GM19193 (cell line): ENCODE results near the gene SSU72.

Experiments used
- POLR2A ChIP-seq: IDR thresholded peaks from 4 replicates; pipeline ENCODE4 v1.6.1; 2011; ENCODE audit not compliant: insufficient read depth, insufficient read length; ENCODE audit errors: extremely low read depth

The SSU72 gene

DNA sequence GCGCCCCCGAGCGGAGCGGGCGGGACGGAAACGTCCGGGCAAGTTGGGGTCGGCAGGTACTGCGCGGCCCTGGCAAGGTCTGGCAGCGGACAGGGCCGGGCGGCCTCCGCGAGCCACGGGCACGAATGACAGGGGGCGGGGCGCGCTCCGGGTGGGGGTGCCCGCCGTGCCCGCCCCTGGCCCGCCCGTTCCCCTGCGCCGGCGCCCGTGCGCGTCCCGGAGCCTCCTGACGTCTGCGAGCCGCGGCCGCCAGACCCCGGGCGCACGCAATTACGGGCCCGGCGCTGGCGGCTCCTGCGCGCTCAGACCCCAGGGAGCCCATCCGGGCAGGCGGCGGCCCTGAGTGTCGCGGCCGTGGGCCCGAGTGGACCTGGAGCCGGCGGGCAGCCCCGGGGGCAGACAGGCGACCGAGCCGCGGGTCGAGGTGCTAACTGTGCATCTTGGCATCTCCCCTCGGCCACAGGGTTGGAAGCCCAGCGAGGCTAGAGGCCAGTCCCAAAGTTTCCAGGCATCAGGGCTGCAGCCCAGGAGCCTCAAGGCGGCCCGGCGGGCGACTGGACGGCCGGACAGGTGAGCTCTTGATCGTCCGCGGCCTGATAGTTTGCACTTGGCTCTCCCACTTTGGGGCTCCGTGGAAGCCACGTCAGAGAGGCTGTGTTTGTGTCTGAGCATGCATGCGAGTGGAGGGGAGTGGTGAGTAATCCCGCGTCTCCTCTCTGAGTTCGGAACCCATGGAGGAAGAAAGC lies 41.6 kb upstream of the SSU72 start:
- no peak for TF ChIP-seq POLR2A

DNA sequence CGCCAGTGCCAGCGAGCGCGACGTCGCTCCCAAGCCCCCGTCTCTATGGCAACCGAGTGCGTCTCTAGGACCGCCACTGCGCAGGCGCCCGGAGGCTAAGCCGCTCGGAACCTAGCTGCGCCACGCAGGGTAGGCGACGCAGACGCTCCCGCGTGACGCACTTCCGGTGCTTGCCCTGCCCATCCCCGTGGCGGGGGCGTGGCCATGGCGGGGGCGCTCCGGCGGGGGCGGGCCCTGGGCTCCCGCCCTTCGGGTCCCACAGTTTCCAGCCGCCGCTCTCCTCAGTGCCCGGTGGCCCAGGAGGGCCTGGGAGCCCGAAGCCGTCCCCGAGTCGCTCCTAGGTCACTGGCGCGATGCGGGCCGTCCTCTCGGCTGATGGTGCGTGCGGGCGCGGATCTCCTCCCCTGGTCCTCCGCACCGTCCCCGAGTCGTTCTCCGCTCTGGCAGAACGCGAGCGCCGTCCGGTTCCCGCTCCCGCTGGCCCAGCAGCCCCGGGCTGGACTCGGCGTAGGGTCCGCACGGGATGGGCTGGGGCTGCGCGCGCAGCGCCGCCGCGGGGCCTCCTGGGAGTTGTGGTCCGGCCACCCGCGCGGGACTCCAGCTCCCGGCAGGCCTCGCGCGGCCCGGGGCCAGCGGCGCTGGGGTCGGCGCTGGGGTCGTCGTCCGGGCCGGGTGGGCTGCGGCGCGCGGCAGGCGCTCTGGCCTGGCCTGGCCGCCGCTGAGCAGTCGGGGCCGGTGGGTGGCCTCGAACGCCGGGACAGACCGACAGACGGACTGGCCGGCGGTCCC lies 40.8 kb upstream of the SSU72 start, which contains the start of gene MIB2:
TSS of gene MIB2 (plus strand) at position 245 of the 789 bp plus-strand sequence. CDS start 7,953 bp downstream, outside the sequence.
- TF ChIP-seq POLR2A: peak; percentile 84

DNA sequence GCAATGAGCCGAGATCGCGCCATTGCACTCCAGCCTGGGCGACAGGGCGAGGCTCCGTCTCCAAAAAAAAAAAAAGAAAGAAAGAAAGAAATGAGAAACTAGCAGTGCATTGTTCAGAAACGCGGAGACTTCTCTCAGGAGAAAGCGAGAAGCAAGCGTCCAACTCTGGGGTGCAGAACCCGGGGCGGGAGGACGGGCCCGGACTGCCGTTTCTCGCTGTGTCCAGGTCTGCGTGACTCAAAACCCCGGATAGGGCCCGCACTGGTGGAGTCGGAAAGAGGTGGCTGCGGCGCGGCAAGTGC lies 40.2 kb upstream of the SSU72 start:
- no peak for TF ChIP-seq POLR2A

DNA sequence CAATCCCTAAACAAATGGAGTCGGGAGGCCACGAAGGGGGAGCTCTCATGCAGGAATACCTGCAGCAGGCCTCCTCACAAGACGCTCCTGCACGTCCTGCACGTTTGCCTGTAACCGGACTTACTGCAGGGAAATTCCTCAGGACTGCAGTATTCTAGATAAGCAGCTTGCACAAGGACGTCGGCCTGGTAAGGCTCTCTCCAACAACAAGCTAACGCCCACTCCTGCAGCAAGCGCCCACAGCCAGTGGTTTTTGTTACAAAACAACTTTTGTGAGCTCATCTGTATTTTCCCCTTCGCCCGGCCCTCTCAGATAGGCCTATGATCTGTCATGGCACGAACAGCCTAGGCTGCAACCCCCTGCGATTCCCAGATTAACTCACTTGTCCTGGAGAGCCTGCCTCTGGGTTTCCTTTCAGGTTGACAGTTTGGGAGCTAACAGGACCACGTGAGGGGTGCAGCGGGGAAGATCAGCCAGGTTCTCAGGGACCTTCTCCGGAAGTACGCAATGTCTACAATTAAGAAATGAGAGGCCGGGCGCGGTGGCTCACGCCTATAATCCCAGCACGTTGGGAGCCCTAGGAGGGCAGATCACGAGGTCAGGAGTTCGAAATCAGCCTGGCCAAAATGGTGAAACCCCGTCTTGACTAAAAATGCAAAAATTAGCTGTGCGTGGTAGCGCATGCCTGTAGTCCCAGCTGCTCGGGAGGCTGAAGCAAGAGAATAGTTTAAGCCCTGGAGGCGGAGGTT lies 39.7 kb upstream of the SSU72 start:
- no peak for TF ChIP-seq POLR2A

DNA sequence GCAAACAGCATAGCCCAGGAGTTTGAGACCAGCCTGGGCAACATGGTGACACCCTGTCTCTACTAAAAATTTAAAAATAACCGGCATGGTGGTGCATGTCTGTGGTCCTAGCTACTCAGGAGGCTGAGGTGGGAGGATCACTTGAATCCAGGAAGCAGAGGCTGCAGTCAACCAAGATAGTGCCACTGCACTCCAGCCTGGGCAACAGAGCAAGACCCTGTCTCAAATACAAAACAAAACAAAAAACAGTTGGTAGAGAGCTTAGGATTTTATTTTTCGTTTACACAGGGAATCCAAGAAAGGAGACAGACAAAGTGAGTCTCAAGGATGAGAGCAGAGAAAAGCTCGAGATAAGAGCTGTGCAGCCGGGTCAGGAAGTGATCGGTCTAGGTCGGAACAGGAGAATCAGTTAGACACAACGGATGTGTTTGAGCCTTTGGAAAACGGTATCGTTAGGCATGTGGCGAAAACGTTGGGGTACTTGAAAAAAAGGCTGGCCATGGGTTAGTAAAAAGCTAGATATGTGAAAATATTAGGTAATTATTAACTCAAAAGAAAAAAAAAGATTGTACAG lies 38.9 kb upstream of the SSU72 start:
- TF ChIP-seq POLR2A: no peak

DNA sequence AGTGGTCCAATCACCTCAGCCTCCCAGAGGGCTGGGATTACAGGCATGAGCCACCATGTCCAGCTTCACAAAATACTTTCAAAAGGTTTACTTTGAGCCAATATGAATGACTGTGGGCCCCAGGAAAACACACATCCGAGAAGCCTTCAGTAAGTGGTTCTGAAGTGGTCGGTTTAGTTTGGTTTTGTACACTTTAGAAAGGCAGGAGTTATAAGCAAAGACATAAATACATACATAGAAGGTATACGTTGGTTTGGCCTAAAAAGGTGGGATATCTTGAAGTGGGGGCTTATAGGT lies 37.4 kb upstream of the SSU72 start:
- TF ChIP-seq POLR2A: no peak

DNA sequence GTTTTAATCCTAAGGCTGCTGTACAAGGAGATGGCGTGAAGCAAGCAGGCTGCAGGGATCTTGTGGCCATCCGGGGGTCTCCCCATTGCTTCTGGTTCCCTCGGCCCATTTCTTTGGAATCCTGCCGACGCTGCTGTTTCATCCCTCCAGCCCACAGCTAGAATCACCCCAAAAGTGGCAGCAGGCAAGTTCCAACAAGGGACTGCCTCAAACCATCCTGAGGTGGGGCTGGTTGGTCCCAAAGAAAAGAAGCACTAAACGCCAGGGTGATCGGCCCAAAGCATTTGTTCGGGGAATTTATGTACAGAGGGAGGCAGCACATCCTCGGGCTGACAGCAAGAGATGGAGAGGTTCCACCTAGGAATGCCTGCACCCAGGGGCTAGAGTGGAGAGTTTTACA lies 36.1 kb upstream of the SSU72 start:
- TF ChIP-seq POLR2A: no peak

DNA sequence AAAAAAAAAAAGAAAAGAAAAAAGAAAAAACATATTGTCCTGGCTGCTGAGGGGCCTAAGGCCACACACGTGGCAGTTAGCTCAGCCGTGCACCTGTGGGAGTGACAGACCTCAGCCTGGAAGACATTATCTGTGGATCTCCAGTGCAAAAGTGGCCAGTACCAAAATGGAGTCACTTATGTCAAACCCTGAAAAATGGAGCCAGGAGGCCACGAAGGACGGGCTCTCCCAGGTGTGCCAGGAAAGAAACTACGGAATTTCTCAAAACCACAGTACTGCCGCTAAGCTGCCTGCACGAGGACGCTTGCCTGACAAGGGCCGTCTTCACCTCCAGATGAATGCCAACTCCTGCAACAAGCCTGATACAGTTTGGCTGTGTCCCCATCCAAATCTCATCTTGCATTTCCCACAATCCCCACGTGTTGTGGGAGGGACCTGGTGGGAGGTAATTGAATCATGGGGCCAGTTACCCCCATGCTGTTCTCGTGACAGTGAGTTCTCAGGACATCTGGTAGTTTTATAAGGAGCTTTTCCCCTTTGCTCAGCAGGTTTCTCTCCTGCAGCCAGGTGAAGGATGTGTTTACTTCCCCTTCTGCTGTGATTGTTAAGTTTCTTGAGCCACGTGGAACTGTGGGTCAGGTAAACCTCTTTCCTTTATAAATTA lies 35.3 kb upstream of the SSU72 start:
- TF ChIP-seq POLR2A: no peak

DNA sequence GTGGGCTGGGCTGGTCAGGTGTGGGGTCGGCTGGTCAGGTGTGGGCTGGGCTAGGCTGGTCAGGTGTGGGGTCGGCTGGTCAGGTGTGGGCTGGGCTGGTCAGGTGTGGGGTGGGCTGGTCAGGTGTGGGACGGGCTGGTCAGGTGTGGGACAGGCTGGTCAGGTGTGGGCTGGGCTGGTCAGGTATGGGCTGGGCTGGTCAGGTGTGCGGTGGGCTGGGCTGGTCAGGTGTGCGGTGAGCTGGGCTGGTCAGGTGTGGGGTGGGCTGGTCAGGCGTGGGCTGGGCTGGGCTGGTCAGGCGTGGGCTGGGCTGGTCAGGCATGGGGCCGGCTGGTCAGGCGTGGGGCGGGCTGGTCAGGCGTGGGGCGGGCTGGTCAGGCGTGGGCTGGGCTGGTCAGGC lies 31.6 kb upstream of the SSU72 start:
- TF ChIP-seq POLR2A: no peak

DNA sequence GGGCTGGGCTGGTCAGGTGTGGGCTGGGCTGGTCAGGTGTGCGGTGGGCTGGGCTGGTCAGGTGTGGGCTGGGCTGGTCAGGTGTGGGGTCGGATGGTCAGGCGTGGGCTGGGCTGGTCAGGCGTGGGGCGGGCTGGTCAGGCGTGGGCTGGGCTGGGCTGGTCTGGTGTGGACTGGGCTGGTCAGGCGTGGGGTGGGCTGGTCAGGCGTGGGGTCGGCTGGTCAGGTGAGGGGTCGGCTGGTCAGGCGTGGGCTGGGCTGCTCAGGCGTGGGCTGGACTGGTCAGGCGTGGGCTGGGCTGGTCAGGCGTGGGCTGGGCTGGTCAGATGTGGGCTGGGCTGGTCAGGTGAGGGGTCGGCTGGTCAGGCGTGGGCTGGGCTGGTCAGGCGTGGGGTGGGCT lies 31.1 kb upstream of the SSU72 start:
- TF ChIP-seq POLR2A: no peak

DNA sequence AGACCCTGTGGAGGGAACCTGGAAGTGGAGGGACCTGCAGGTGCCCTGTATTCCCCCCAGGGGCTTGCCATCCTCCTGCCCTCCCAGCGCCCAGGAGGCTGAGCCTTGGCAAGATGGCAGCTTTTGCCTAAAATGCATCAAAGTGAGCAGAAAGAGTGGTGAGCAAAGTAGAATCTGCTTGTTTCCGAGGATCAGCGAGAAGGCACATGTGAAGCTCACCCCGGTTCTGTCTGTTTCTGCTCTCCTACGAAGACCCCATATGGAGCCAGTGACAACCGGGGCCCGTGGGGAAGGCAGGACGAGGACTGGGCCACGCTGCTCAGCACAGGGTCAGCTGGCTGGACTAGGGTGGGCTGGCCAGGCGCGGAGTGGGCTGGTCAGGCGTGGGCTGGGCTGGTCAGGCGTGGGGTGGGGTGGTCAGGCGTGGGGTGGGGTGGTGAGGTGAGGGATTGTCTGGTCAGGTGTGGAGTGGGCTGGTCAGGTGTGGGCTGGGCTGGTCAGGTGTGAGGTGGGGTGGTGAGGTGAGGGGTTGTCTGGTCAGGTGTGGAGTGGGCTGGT lies 30.4 kb upstream of the SSU72 start:
- no peak for TF ChIP-seq POLR2A

DNA sequence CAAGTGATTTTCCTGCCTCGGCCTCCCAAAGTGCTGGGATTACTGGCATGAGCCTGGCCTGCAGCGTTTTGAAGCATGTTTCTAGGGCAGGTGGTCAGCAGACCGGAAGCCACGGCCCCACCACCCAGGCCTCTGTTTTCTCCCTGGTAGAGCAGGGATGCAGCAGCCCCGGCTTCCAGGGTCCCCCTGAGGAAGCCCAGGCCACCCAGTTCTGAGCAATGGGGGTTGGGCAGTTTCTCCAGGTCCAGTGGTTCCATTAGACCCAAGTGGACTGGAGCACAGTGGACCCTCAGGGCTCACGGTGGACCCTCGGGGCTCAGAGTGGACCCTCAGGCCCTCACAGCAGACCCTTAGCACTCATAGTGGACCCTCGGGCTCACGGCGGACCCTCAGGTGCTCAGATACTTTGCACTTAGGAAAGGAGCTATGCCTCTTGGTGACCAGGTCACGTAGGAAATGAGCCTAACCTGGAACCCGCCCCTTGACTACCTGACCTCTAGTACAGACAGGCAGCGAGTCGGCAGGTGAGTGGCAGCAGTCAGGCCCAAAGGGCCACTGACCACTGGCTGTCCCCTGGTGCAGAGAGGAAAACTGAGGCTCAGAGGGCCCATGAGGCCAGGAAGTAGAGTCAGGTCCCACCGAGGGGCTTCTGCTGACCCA lies 29.8 kb upstream of the SSU72 start:
- no peak for TF ChIP-seq POLR2A

DNA sequence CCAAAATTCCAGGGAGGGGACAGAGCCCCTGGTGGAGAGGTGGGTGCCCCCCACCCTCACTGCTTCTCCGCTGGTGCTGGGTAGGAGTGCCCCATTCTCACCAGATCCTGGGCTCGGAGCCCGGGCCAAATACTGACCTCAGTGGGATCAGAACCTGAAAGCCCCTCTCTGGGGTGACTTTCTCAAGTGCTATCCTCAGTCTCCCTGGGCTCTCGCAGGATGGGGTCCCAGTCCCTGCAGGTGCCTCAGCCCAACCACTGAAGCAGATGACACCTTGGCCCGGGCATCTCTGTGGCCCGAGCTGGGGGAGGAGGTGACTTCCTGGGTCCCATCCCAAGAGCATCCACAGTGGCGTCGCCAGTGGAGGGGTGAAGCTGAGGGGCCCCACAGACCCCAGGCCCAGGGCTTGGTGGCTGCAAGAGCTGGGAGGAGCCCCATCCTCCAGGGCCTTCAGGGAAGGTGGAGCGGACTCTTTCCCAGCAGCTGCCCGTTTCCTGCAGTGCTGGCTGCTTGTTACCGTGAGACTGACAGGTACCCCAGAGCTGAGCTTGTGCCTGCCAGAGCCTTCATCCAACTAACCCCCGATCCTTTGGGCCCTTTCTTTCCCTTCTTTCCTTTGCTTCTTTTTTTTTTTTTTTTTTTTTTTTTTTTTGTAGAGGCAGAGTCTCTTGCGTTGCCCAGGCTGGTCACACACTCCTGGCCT lies 29.2 kb upstream of the SSU72 start:
- TF ChIP-seq POLR2A: no peak
